Measurements from ENCODE around the gene ANKFN1. TPM values are rescaled to one million over a fixed set of nuclear protein-coding genes. Genes with fewer than 3 reads are reported as not detected.

ANKFN1 gene
- total RNA-seq, 1 experiment from 2014 or later, result not detected

GRCh38 chr17:56159826-56160380, 6.6 kb downstream of the ANKFN1 start:
- Histone ChIP-seq H2BK5ac (ENCODE audit: insufficient read length, low read length) (no peak overlapping the region), H3K23ac (ENCODE audit: insufficient read length, low read depth, low read length) (no peak overlapping the region), H3K23me2 (ENCODE audit: insufficient read length, low read depth, low read length, poor library complexity, severe bottlenecking) (no peaks in the 10 kb centered on the region), H4K8ac (replicated peaks; ENCODE audit: insufficient read length, low read depth, low read length) (no peak overlapping the region), H3K9me3 (ENCODE audit: control insufficient read depth, low read depth, low read length) (no peaks in the 10 kb centered on the region), H3K14ac (ENCODE audit: insufficient read depth, low read length) (no peak overlapping the region), H2BK15ac (ENCODE audit: low read depth, low read length) (no peak overlapping the region), H3K9ac (ENCODE audit: extremely low read depth, insufficient read length, low read length) (no peak overlapping the region), H2BK12ac (ENCODE audit: insufficient read length, low read depth, low read length) (no peak overlapping the region), H4K5ac (ENCODE audit: insufficient read length, low read depth, low read length) (no peak overlapping the region), H3T11ph (ENCODE audit: low read length) (no peak overlapping the region), H2BK120ac (ENCODE audit: low read depth, low read length, poor library complexity, severe bottlenecking) (no peak overlapping the region), H3K27ac (ENCODE audit: insufficient read length, low read depth, low read length) (no peak overlapping the region), H2AFZ (ENCODE audit: low read length) (no peak overlapping the region), H3K4me2 (ENCODE audit: insufficient read depth, insufficient read length, low read length) (no peak overlapping the region), H3K27me3 (ENCODE audit: insufficient read depth, low read length) (no peaks in the 10 kb centered on the region), H3K79me1 (ENCODE audit: insufficient read depth, low read depth, low read length, poor library complexity, severe bottlenecking) (no peaks in the 10 kb centered on the region), H3K56ac (ENCODE audit: insufficient read length, low read depth, low read length) (no peak overlapping the region), H2AK5ac (ENCODE audit: insufficient read length, low read length) (no peak overlapping the region), H3K4ac (ENCODE audit: low read depth, low read length) (no peak overlapping the region), H3K4me1 (ENCODE audit: insufficient read depth, low read length) (peaks cover 8% of the 10 kb centered on the region; the same call in 1 of the 2 replicates), H3K79me2 (ENCODE audit: insufficient read depth, low read length) (no peaks in the 10 kb centered on the region), H2BK20ac (ENCODE audit: low read depth, low read length, poor library complexity, severe bottlenecking) (no peak overlapping the region), H3K18ac (ENCODE audit: insufficient read length, low read depth, low read length) (no peak overlapping the region), H4K20me1 (ENCODE audit: control insufficient read depth, insufficient read depth, insufficient read length) (no peaks in the 10 kb centered on the region), H4K91ac (ENCODE audit: insufficient read length, low read depth, low read length) (no peak overlapping the region)
- Mint-ChIP-seq H3K27ac (no peak overlapping the region; a peak in 1 of 7 replicates), H3K4me1 (peaks cover 17 to 29% of the 10 kb centered on the region in 2 experiments), H3K4me3 (no peak overlapping the region), H3K36me3 (ENCODE audit: insufficient read depth in 1 of 3, low read depth in 3 of 3) (no peaks in the 10 kb centered on the region), H3K27me3 (ENCODE audit: low read depth) (no peaks in the 10 kb centered on the region; the same call in 1 of the 2 replicates), H3K9me3 (no peaks in the 10 kb centered on the region; a peak in 2 of 5 replicates)
- DNase-seq, result no peak
- no CpG with 5 or more reads among the region's 1 CpG for WGBS (ENCODE audit: extremely low coverage, insufficient read length, low lambda C conversion rate)
- no peak for TF ChIP-seq CTCF (conservative IDR thresholded peaks at IDR 0.05)
